ENCODE data around the gene RALBP1. TPM values are rescaled to one million over a fixed set of nuclear protein-coding genes. Genes with fewer than 3 reads are reported as not detected.
A peak's percentile ranks its signal among the peaks of the same experiment; 100 is the strongest.

Gene RALBP1
- total RNA-seq, 1 donor from 2014 or later, result 53.3 TPM

- intact Hi-C loops (cut with DNase I), result no loop called here
- no peaks in the 10 kb centered on the region for H3K27me3 ChIP-seq
- H3K4me1 ChIP-seq, result no peaks in the 10 kb centered on the region
- no peak for DNase-seq
- no peak for ATAC-seq
- no peak for TF ChIP-seq CTCF (IDR thresholded peaks at IDR 0.05)
- peaks cover 39% of the 10 kb centered on the region for H3K36me3 ChIP-seq
- H3K27ac ChIP-seq, result no peak overlapping the region
- no peak overlapping the region for H3K4me3 ChIP-seq
- no peaks in the 10 kb centered on the region for H3K9me3 ChIP-seq
Observed at GRCh38 chr18:9539283-9539682, 64.0 kb downstream of the RALBP1 start.

- H3K4me3 ChIP-seq, result no peak overlapping the region
- H3K9me3 ChIP-seq, result no peaks in the 10 kb centered on the region
- H3K27me3 ChIP-seq, result no peaks in the 10 kb centered on the region
- peaks cover 33% of the 10 kb centered on the region for H3K36me3 ChIP-seq
- ATAC-seq, result no peak
- intact Hi-C loops (cut with DNase I), result no loop called here
- DNase-seq, result no peak
- no peak overlapping the region for H3K27ac ChIP-seq
- no peak for TF ChIP-seq CTCF (IDR thresholded peaks at IDR 0.05)
- no peaks in the 10 kb centered on the region for H3K4me1 ChIP-seq
Observed at GRCh38 chr18:9539938-9540337, 64.6 kb downstream of the RALBP1 start.

GRCh38 chr18:9542924-9543323 lies 67.6 kb downstream of the RALBP1 start:
- peak; percentile 10 for ATAC-seq
- no peaks in the 10 kb centered on the region for H3K27me3 ChIP-seq

GRCh38 chr18:9545029-9545428 lies 69.7 kb downstream of the RALBP1 start:
- no peaks in the 10 kb centered on the region for H3K27me3 ChIP-seq
- no peak for DNase-seq
- no peak for TF ChIP-seq CTCF (IDR thresholded peaks at IDR 0.05)
- intact Hi-C loops (cut with DNase I), result no loop called here
- ATAC-seq, result no peak
- H3K27ac ChIP-seq, result no peak overlapping the region
- H3K4me3 ChIP-seq, result no peak overlapping the region
- H3K36me3 ChIP-seq, result peaks cover 50% of the 10 kb centered on the region
- H3K4me1 ChIP-seq, result no peaks in the 10 kb centered on the region
- H3K9me3 ChIP-seq, result no peaks in the 10 kb centered on the region

More at GRCh38 chr18:9542924-9543323, 67.6 kb downstream of the RALBP1 start:
- no peak for DNase-seq
- Histone ChIP-seq H3K9me3 (no peaks in the 10 kb centered on the region), H3K27ac (no peak overlapping the region), H3K36me3 (peaks cover 38% of the 10 kb centered on the region), H3K4me3 (no peak overlapping the region), H3K4me1 (no peaks in the 10 kb centered on the region)
- intact Hi-C loops (cut with DNase I), result no loop called here
- no peak for TF ChIP-seq CTCF (IDR thresholded peaks at IDR 0.05)

GRCh38 chr18:9546468-9546867 lies 71.2 kb downstream of the RALBP1 start:
- no peak for TF ChIP-seq CTCF (IDR thresholded peaks at IDR 0.05)
- intact Hi-C loops (cut with DNase I), result no loop called here
- Histone ChIP-seq H3K4me3 (no peak overlapping the region), H3K27me3 (no peaks in the 10 kb centered on the region), H3K9me3 (no peaks in the 10 kb centered on the region), H3K4me1 (no peaks in the 10 kb centered on the region), H3K27ac (no peak overlapping the region), H3K36me3 (peaks cover 59% of the 10 kb centered on the region)
- ATAC-seq, result peak; percentile 10
- DNase-seq, result no peak

- Histone ChIP-seq H3K4me1 (no peaks in the 10 kb centered on the region), H3K27ac (no peak overlapping the region), H3K9me3 (no peaks in the 10 kb centered on the region), H3K27me3 (no peaks in the 10 kb centered on the region), H3K36me3 (peaks cover 72% of the 10 kb centered on the region), H3K4me3 (no peak overlapping the region)
- DNase-seq (no peak), ATAC-seq (peak; percentile 70)
- intact Hi-C loops (cut with DNase I), result no loop called here
- no peak for TF ChIP-seq CTCF (IDR thresholded peaks at IDR 0.05)
Observed at GRCh38 chr18:9547782-9548181, 72.5 kb downstream of the RALBP1 start.

All from upper lobe of right lung (tissue), 1 donor.